PC-3 (cell line): ENCODE results near the gene APOA1. TPM values are rescaled to one million over a fixed set of nuclear protein-coding genes. Genes with fewer than 3 reads are reported as not detected.

ENCODE experiments used
- ATAC-seq: fragments of 200-7000 bp; cut with Tn5 transposase; 2 replicates; pipeline ENCODE4 v1.9.1; 2020; ENCODE audit warnings: mild to moderate bottlenecking, moderate library complexity
- BruUV-seq: library from RNA; stranded (reverse); fragments of 400-500 nt; replicated peaks from 2 replicates; lab custom pipeline; 2021; lab: Mats Ljungman, UMichigan
- CTCF ChIA-PET: fragments of 300-600 bp; sonication (Branson Sonifier 250); formaldehyde crosslinking; loops from one replicate; lab custom pipeline; 2022; ENCODE audit warnings: antibody characterized with exemption; lab: Charles Lee
- POLR2A ChIA-PET: fragments of 300-600 bp; sonication (Branson Sonifier 250); formaldehyde crosslinking; loops from one replicate; lab custom pipeline; 2022; ENCODE audit warnings: antibody characterized with exemption; ENCODE audit not compliant: unreplicated experiment; lab: Charles Lee
- DNase-seq: peaks from one replicate; pipeline ENCODE4 v3.0.0-alpha.2; 2015
- H2AFZ ChIP-seq: fragments of 300-600 bp; sonication (generic); 2 replicates; pipeline ENCODE4 v1.6.0; 2016; ENCODE audit warnings: antibody characterized with exemption, low read length
- H3F3A ChIP-seq: fragments of 300-600 bp; sonication (generic); one replicate; pipeline ENCODE4 v1.6.0; 2017; ENCODE audit warnings: antibody characterized with exemption, low read length, control low read depth, mild to moderate bottlenecking; ENCODE audit not compliant: unreplicated experiment
- H3K27ac ChIP-seq: fragments of 300-600 bp; sonication (generic); 2 replicates; pipeline ENCODE4 v1.5.1; 2016; ENCODE audit warnings: mild to moderate bottlenecking, low read length
- H3K27me3 ChIP-seq: fragments of 300-600 bp; sonication (generic); 2 replicates; pipeline ENCODE4 v1.6.1; 2016; ENCODE audit warnings: low read length, mixed read lengths
- H3K36me3 ChIP-seq: fragments of 300-600 bp; sonication (generic); 2 replicates; pipeline ENCODE4 v1.6.1; 2016; ENCODE audit warnings: low read depth, mixed run types, low read length, mixed read lengths
- H3K4me1 ChIP-seq: fragments of 300-600 bp; sonication (generic); 2 replicates; pipeline ENCODE4 v1.5.1; 2016; ENCODE audit warnings: low read length; ENCODE audit not compliant: insufficient read depth
- H3K4me2 ChIP-seq: fragments of 300-600 bp; sonication (generic); 2 replicates; pipeline ENCODE4 v1.6.0; 2016; ENCODE audit warnings: low read length
- H3K4me3 ChIP-seq: fragments of 300-600 bp; sonication (generic); 2 replicates; pipeline ENCODE4 v1.5.1; 2016; ENCODE audit warnings: mild to moderate bottlenecking, low read length, mixed read lengths
- H3K79me2 ChIP-seq: fragments of 300-600 bp; sonication (generic); 2 replicates; pipeline ENCODE4 v1.6.1; 2017; ENCODE audit warnings: low read length, mixed read lengths
- H3K9ac ChIP-seq: fragments of 300-600 bp; sonication (generic); 2 replicates; pipeline ENCODE4 v1.6.0; 2016; ENCODE audit warnings: mild to moderate bottlenecking, low read length
- H3K9me2 ChIP-seq: fragments of 300-600 bp; sonication (generic); replicated peaks from 2 replicates; pipeline ENCODE4 v1.6.1; 2016; ENCODE audit warnings: mixed run types, low read length, mixed read lengths
- H3K9me3 ChIP-seq: fragments of 300-600 bp; sonication (generic); 2 replicates; pipeline ENCODE4 v1.6.1; 2016; ENCODE audit warnings: low read length, mixed read lengths
- H4K20me1 ChIP-seq: fragments of 300-600 bp; sonication (generic); 2 replicates; pipeline ENCODE4 v1.6.1; 2016; ENCODE audit warnings: low read length, mixed read lengths
- CTCF ChIP-seq: fragments of 300-600 bp; sonication (generic); conservative IDR thresholded peaks from 2 replicates; pipeline ENCODE4 v1.5.1; 2017; ENCODE audit warnings: antibody characterized with exemption, low read depth, mild to moderate bottlenecking, low read length
- EZH2 ChIP-seq: fragments of 300-600 bp; sonication (generic); IDR thresholded peaks from one replicate; pipeline ENCODE4 v1.6.1; 2017; ENCODE audit warnings: antibody characterized with exemption, mild to moderate bottlenecking, low read length; ENCODE audit not compliant: unreplicated experiment
- EZH2phosphoT487 ChIP-seq: fragments of 300-600 bp; sonication (generic); IDR thresholded peaks from 2 replicates; pipeline ENCODE4 v1.6.1; 2018; ENCODE audit warnings: mild to moderate bottlenecking, antibody characterized with exemption, low read length, borderline replicate concordance
- intact Hi-C: fragments of 100-400 bp; cut with micrococcal nuclease; formaldehyde crosslinking; loops from 2 replicates; pipeline ENCODE4 v1.9.0; 2023
- total RNA-seq: library from RNA; depleted of rRNA; stranded (reverse); fragments of >200 nt; gene quantifications from 2 replicates; pipeline ENCODE4 v1.2.3, GENCODE V29; 2014

Gene APOA1
- total RNA-seq, 1 experiment from 2014 or later, result 0.33 TPM

GRCh38 chr11:116882386-116882785 is 45.0 kb upstream of the APOA1 start:
- CTCF ChIA-PET, result no interaction called here
- no peaks in the 10 kb centered on the region for H3F3A ChIP-seq
- no peak for ATAC-seq

GRCh38 chr11:116881143-116881542 is 43.7 kb upstream of the APOA1 start:
- Histone ChIP-seq H3K4me2 (no peak overlapping the region), H3K9ac (no peak overlapping the region), H3F3A (no peaks in the 10 kb centered on the region), H4K20me1 (no peaks in the 10 kb centered on the region), H3K9me2 (no peaks in the 10 kb centered on the region), H3K4me1 (no peaks in the 10 kb centered on the region; the same call in 1 of the 2 replicates), H3K9me3 (no peaks in the 10 kb centered on the region), H3K27ac (no peak overlapping the region), H2AFZ (no peak overlapping the region), H3K27me3 (no peaks in the 10 kb centered on the region), H3K36me3 (no peaks in the 10 kb centered on the region), H3K79me2 (no peaks in the 10 kb centered on the region), H3K4me3 (no peak overlapping the region)
- intact Hi-C loops, result loop anchor here (5.0 to 10.0 kb wide), 2 partner anchors 36 to 134 kb away; no protein-coding TSS in a partner anchor
- BruUV-seq, result no TSS peak
- DNase-seq (no peak), ATAC-seq (no peak)
- POLR2A ChIA-PET, result no interaction called here
- CTCF ChIA-PET, result interaction anchor here (0.6 kb wide), 1 partner anchor 257 kb away, joined by 10 read pairs; no protein-coding TSS in a partner anchor
- TF ChIP-seq EZH2phosphoT487, result no peak
- TF ChIP-seq CTCF, result no peak
- no peak for TF ChIP-seq EZH2

More at GRCh38 chr11:116882386-116882785, 45.0 kb upstream of the APOA1 start:
- Histone ChIP-seq H4K20me1 (no peaks in the 10 kb centered on the region), H3K4me1 (no peaks in the 10 kb centered on the region; the same call in 1 of the 2 replicates), H3K27ac (no peak overlapping the region), H3K4me3 (no peak overlapping the region), H3K27me3 (no peaks in the 10 kb centered on the region), H3K9me2 (no peaks in the 10 kb centered on the region), H3K9ac (no peak overlapping the region), H3K9me3 (no peaks in the 10 kb centered on the region), H3K36me3 (no peaks in the 10 kb centered on the region), H2AFZ (no peak overlapping the region), H3K79me2 (no peaks in the 10 kb centered on the region), H3K4me2 (no peak overlapping the region)
- POLR2A ChIA-PET, result no interaction called here
- TF ChIP-seq EZH2 (no peak), CTCF (no peak), EZH2phosphoT487 (no peak)
- no TSS peak for BruUV-seq
- intact Hi-C loops, result loop anchor here (5.0 to 10.0 kb wide), 2 partner anchors 35 to 132 kb away; no protein-coding TSS in a partner anchor
- peak; percentile 32 for DNase-seq

GRCh38 chr11:116879800-116880625 is 42.6 kb upstream of the APOA1 start:
- no peaks in the 10 kb centered on the region for H3F3A ChIP-seq
- H3K79me2 ChIP-seq, result no peaks in the 10 kb centered on the region
- intact Hi-C loops, result loop anchor here (1.0 to 10.0 kb wide), 5 partner anchors 37 to 347 kb away; no protein-coding TSS in a partner anchor
- H3K27ac ChIP-seq, result no peak overlapping the region
- H3K9ac ChIP-seq, result no peak overlapping the region
- no peak overlapping the region for H2AFZ ChIP-seq
- no TSS peak for BruUV-seq
- POLR2A ChIA-PET, result no interaction called here
- H3K4me2 ChIP-seq, result no peak overlapping the region
- CTCF ChIA-PET, result interaction anchor here (0.6 to 1.5 kb wide), 5 partner anchors 44 to 1424 kb away, joined by 3 to 5 read pairs (median 3); no protein-coding TSS in a partner anchor
- H3K36me3 ChIP-seq, result peaks cover 4% of the 10 kb centered on the region; the same call in 1 of the 2 replicates
- no peaks in the 10 kb centered on the region; the same call in 1 of the 2 replicates for H3K4me1 ChIP-seq
- TF ChIP-seq CTCF, result peak; percentile 93
- no peak for TF ChIP-seq EZH2phosphoT487
- TF ChIP-seq EZH2, result no peak
- no peaks in the 10 kb centered on the region for H3K27me3 ChIP-seq
- H3K9me3 ChIP-seq, result no peaks in the 10 kb centered on the region
- H3K4me3 ChIP-seq, result no peak overlapping the region
- peak; percentile 100 for ATAC-seq
- no peaks in the 10 kb centered on the region for H4K20me1 ChIP-seq
- peak; percentile 86 for DNase-seq
- H3K9me2 ChIP-seq, result no peaks in the 10 kb centered on the region
